ENCODE measurements around the gene TGFB1I1. TPM values are rescaled to one million over a fixed set of nuclear protein-coding genes. Genes with fewer than 3 reads are reported as not detected.
"Not testable (repeated sequence)": the region's sequence is repeated elsewhere in the genome, so short reads cannot be mapped to it uniquely, and the experiment has no call there.

TGFB1I1 gene
- 3.7 TPM for total RNA-seq

- DNase-seq, result no peak
These were observed at the start of gene TGFB1I1 for GRCh38 chr16:31471875-31472708. Gene TGFB1I1 (plus strand): TSS chr16:31472152. CDS start chr16:31472189, 37 bp downstream.

DNA sequence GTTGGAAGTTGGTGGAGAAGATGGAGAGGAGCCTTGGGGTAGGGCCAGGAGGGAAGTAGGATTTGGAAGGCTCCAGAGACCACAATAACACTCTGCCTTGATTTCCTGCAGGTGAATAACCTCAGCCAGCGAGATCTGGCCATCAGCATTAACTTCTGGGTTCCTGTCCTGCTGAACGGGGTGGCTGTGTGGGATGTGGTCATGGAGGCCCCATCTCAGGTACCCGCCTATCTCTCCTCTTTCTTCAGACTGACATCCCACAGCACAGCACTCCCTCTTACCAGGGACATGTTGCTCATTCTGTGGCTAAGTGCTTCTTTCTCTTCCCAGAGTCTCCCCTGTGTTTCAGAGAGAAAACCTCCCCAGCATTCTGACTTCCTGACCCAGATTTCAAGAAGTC, 48.7 kb upstream of the TGFB1I1 start:
- no peak for DNase-seq

GRCh38 chr16:31423801-31424200, 48.2 kb upstream of the TGFB1I1 start:
- no peak for DNase-seq

GRCh38 chr16:31427441-31428278, 44.3 kb upstream of the TGFB1I1 start:
- no peak for DNase-seq

DNA sequence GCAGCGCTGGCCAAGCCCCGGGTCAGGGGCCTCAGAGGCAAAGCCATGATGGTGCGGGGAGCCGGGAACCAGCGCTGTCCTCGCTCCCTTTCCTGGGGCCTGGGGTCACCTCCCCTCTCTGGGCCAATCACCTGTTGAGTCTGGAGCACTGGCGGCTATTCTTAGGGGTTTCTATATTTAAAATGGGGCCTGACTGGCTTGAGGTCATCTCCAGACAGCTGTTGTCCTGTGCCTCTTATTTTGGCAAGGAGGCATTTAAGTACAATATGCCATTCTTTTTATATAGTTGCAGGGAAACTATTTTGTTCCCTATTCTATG, 43.7 kb upstream of the TGFB1I1 start, which contains the start of gene COX6A2:
TSS of gene COX6A2 (minus strand) at position 82 of the 319 bp plus-strand sequence. CDS start at position 47, 35 bp downstream.
- DNase-seq, result no peak

- no peak for DNase-seq
These were observed 43.2 kb upstream of the TGFB1I1 start for GRCh38 chr16:31428638-31429247.

DNA sequence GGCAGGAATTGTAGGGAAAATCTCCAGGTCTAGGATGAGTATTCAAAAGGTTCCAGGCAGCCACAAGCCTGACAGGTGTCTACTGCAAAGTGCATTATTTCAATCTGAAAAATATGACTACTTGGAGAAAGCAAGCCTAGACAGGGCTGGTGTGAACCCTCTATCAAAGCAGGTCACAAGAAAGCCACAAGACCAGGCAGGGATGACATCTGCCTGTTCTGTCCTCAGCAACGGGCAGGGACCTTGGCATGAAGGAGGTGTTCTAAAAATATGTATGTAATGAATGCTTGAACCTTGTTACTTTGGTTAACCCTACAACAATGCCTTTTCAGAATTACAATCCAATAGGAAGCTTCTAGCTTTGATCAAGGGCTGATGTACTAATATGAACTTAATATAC, 42.6 kb upstream of the TGFB1I1 start:
- DNase-seq, result no peak

GRCh38 chr16:31429796-31430195, 42.2 kb upstream of the TGFB1I1 start:
- no peak for DNase-seq

DNA sequence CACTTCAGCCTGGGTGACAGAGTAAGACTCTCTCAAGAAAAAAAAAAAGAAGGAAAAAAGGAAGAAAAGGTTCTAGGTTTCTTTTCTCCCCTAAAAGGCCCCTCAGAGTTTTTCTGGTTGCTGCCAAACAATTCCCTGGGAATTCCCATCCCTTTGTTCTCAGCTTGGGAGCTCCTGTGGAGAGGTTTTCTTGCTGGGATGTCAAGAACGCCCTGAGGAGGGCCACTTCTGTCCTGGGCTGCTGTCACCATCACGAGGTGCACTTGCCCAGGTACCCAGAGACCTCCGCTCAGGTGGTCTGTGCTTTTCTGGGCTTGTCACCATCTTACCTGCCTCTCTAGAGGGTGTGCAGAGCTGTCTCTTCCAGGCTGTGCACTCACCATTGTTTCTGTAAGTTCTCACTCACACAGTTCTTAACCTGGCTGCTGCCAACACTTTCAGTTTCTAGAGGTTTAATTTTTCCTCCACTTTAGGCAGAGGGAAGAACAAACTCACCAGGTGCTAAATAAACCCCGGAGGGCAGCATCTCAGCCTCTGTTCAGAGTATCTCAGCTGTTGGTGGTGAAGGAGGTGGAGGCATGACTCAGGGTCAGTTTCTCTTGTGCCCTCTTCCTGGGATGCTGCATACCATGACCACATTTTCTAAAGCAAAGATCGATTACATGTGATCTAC, 41.4 kb upstream of the TGFB1I1 start:
- no peak for DNase-seq

- no peak for DNase-seq
These were observed 36.4 kb upstream of the TGFB1I1 start for GRCh38 chr16:31435341-31436220.

DNA sequence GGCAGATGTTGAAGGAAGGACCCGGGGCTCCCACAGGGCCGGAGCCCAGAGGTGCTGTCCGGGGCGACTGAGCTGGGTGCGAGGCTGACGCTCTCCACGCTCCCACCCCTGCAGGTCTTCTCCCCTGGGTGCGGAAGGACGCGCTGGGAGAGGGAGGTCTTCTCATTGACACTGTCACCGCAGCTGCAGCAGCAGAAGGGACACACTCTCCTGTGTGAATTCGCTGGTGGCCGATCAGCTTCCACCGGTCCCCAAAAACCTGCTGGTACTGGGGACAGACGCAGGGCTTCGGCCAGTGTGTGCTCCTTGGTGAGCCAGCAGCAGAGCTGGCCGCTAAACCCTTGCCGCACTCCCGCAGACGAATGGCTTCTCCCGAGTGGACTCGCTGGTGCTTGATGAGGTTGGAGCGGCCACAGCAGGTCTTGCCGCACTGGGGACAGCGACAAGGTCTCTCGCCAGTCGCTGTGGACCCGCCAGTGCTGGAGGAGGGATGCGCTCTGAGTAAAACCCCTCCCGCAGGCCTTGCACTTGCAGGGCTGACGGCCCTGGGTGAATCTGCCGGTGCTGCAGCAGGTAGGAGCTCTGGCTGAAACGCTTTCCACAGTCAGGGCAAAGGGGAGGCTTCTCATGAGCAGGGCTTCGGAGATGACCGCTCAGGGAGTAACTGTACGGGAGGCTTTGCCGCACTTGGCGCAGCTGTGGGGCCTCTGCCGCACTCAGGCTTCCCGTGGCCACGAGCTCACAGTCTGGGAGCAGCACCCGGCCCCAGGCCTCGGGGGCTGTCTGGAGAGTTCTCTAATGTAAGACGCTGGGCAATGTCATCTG, 35.5 kb upstream of the TGFB1I1 start:
- no peak for DNase-seq

DNA sequence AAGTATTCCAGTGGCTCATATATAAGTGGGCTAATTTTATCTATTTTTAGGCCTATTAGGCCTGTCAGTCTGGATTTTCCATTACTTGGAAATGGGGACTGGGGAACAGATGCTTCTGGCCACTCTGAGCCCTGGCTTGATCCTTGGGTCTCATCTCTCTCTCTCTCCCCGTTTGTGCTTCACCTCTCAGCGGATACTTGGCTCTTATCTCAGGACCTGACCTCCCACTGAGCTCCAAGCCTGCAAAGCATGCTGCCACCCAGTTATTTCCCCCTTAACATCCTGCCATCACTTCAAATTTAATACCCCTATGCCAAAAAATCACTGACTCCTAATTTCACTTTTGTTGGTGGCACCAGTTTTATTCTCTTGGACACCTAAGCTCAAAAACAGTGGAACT, 33.5 kb upstream of the TGFB1I1 start:
- DNase-seq, result no peak

DNA sequence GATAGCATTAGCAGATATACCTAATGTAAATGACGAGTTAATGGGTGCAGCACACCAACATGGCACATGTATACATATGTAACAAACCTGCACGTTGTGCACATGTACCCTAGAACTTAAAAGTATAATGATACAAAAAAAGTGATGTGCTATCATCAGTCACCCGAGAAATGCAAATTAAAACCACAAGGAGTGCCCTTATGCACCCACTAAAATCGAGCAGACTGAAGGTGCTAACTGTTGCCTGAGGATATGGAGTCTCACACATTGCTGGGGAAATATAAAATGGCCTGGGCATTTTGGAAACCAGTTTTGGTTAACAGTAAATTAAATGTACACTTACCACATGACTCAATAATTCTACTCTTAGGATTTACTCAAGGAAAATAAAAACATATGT, 32.9 kb upstream of the TGFB1I1 start:
- not testable (repeated sequence) for DNase-seq

GRCh38 chr16:31439519-31439918, 32.4 kb upstream of the TGFB1I1 start:
- DNase-seq, result no peak

DNA sequence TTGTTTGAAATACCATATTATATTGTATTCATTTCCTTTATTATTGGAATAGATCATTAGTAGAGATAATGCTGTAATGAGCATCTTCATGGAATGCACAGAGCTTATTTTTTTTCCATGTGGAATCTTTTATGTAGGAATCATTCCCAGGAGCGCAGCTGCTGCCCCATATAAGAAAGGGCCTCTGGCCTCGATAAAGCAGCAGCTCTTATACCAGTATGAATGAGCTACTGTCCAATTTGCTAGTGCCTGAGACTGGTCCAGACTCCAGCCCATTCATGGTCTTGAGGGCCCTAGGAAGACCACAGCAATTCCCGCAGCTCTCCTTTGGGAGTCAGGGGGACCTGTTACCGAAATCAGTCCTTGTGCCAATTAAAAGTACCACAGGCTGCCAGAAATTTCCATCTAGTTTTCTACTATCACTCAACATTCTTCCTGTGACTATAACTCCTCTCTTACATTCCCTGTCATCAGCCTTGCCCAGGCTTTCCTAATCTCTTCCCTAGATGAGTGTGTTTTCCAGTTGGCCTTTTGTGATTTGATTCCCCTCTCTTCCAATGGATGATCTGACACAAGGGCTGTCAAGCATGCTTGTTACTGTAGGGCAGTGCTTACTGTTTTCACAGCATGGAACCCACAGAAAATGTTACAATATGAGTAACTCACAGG, 31.3 kb upstream of the TGFB1I1 start:
- DNase-seq, result no peak

GRCh38 chr16:31441956-31442355, 30.0 kb upstream of the TGFB1I1 start:
- DNase-seq, result no peak

DNA sequence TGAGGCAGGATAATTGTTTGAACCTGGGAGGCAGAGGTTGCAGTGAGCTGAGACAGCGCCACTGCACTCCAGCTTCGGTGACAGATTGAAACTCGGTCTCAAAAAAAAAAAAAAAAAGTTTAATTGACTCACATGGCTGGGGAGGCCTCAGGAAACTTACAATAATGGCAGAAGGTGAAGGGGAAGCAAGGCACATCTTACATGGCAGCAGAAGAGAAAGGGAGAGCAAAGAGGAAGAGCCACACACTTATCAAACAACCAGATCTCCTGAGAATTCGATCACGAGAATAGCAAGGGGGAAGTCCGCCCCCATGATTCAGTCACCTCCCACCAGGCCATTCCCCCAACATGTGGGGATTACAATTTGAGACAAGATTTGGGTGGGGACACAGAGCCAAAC, 26.0 kb upstream of the TGFB1I1 start:
- DNase-seq, result not testable (repeated sequence)

DNA sequence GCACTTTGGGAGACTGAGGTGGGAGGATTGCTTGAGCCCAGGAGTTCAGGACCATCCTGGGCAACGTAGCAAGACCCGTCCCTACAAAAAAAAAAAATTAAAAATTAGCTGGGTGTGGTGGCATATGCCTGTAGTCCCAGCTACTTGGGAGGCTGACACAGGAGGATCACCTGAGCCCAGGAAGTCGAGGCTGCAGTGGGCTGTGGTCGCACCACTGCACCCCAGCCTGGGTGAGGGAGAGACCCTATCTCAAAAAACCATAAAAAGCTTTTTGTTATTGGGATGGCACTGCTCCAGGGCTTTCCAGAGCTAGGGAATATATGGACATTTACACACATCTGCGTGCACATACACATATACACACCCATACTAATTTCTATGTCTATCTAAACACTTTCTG, 20.8 kb upstream of the TGFB1I1 start:
- DNase-seq, result no peak

DNA sequence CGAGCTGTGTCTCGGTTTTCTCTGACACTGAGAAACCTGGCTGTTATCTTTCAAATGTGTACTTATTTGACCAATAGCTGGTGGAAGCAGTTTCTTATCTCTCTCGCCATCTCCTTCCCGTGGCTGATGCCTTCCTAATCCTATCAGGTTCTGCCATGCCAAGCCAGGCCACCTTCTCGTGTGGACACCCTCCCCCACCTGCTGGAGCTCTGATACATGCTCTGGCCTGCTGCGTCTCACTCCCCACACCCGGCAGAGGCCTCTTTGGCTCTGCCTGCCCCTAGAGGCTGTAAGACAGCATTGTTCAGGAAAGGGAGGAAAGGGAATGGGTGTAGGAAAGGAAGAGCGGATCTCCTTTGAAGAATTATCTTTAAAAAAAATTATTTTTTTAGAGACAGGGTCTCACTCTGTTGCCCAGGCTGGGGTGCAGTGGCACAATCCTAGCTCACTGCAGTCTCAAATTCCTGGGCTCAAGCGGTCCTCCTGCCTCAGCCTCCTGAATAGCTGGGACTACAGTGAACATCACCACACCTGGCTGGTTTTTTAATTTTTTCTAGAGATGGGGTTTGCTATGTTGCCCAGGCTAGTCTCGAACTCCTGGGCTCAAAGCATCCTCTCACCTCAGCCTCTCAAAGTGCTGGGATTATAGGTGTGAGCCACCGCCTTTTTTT, 20.1 kb upstream of the TGFB1I1 start:
- DNase-seq, result no peak
